GM18520 (cell line): ENCODE data around the gene NOD2.

Experiments
- ATAC-seq: cut with Tn5 transposase; IDR thresholded peaks from one replicate; pipeline ENCODE4 v1.9.1; 2021; ENCODE audit not compliant: unreplicated experiment

The NOD2 gene

DNA sequence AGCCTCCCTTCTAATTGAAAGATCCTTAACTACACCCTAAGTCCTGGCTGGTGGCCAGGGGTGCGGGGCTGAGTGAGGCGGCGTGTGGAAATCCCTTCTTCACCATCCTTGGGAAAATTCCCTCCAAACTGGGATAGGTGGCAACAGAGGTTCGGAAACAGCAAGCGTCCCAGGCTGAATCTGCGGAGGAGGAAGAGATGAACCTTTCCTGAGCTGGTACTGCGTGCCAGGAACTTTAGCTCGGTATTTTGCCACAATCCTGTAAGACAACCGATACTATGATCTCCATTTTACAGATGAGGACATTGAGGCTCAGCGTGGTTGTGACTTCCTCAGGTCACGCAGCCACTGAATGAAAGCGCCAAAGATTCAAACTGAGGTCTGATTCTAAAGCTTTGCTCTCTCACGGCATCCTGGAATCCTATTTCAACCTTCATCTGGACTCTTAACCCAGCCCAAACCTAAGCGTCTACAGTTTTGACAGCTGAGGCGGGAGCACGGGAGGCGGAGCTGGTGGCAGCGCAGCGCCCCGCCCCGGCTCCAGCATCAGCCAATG lies 47.9 kb downstream of the NOD2 start:
- ATAC-seq: no peak

- peak; percentile 85 for ATAC-seq
These were observed 48.6 kb downstream of the NOD2 start, which contains the start of gene CYLD for GRCh38 chr16:50741781-50742575. TSS of gene CYLD (plus strand) at chr16:50742086. CDS start at chr16:50749699, 7,613 bp downstream.

DNA sequence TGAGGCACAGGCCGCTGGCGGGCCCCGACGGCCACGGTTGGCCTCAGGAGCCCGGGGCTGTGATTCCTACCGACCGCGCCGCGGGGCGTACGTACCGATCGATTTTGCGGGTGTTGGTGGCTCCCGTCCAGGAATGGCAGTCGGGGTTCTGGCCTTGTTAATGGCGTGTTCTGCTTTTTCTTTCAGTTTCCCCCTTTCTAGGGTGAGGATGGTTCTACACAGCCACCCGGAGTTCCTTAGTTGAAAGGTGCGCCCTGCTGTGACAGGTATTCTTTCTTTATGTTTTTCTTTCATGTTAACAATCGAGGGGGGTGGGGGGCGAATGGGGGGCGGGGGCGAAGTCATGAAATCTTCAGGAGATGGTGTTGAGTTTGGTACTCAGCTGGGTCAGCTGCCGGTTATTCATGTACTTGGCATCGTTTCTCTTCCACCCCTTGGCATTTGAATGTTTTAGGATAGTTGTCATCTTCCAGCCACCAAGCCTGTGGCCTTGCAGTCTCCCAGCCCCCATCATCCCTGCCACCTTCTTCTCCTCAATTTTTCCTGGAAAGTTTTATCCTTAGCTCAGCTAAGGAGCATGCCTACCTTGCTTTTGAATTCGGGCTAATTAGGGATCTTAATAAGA lies 49.3 kb downstream of the NOD2 start:
- no peak for ATAC-seq

DNA sequence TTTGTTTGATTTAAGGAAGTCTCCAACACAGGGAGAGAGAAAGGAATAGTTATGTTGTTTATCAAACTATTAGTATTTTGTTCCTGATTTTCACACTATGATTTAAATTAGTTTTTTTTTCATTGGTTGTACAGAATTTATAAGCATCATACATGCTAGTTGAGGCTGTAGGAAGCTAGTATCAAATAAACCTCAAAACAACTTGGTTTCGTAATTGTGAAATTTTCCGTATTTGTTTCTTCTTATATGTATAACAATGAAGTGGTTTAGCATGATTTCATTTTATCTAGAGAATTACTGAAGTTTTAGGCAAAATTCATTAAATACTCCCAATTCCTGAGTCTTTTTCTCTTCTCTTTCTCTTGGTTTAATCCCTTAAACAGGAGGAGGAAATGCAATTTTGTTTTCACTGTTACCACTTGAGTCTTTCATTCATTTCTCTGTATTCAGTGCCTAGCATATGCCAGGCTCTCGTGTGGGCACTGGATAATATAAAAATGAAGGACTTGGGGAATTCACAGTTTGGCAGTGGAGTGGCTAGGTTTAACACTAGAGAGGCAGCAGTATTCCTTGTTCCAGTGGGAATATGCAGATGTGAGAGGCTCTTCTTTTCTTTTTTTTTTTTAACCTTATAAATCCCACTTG lies 50.3 kb downstream of the NOD2 start:
- ATAC-seq: no peak

GRCh38 chr16:50744881-50745280 lies 51.5 kb downstream of the NOD2 start:
- ATAC-seq: no peak

GRCh38 chr16:50745940-50746339 lies 52.5 kb downstream of the NOD2 start:
- no peak for ATAC-seq

GRCh38 chr16:50747207-50747956 lies 54.0 kb downstream of the NOD2 start:
- peak; percentile 34 for ATAC-seq

- no peak for ATAC-seq
These were observed 58.1 kb downstream of the NOD2 start for GRCh38 chr16:50751528-50751927.

DNA sequence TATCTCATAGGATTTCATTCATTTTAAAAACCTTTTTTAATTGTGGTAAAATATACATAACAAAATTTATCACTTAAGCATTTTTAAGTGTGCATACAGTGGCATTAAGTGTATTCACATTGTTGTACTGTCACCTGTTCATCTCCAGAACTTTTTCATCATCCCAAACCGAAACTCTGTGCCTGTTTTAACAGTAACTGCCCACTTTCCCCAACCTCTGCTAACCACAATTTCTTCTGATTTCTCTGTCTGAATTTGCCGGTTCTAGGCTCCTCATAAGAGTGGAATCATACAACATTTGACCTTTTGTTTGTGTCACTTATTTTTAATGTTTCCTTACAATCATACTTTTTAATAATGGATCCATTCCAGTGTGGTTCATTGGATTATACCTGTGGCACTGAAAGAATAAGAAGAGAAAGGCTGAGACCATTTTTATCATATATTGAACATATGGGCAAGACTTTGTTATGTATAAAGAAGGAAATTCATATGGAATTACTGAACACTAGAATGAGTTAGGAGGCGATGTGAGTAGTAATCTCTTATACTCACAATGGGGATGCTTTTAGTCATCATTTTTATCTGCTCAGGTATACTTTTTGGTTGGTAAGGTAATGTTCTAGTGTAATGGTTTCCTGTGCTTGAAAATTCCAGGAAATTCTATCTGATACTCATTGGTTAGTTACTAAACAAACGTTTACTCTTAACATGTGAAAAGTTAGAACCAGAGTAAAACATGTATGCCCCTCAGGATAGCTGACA lies 59.2 kb downstream of the NOD2 start:
- no peak for ATAC-seq

- no peak for ATAC-seq
These were observed 63.1 kb downstream of the NOD2 start for GRCh38 chr16:50756473-50756872.

GRCh38 chr16:50761267-50761666 lies 67.9 kb downstream of the NOD2 start:
- ATAC-seq: no peak

DNA sequence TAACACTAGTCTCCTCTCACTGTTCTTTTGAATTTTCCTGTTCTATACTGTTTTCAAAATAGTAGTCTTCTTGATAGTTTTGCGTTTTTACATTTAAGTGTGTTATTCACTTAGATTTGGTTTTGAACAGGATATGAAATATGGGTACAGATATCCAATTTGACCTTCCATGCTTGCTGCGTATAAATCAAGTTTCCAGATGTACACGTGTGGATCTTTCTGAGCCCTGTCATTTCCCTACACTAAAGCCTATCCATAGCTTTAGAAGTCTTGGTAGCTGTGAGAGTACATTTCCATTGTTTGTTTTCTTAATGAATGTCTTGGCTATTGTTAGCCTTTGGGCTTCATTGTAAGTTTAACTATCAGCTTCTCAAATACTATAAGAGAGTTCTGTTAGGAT lies 68.8 kb downstream of the NOD2 start:
- ATAC-seq: no peak

DNA sequence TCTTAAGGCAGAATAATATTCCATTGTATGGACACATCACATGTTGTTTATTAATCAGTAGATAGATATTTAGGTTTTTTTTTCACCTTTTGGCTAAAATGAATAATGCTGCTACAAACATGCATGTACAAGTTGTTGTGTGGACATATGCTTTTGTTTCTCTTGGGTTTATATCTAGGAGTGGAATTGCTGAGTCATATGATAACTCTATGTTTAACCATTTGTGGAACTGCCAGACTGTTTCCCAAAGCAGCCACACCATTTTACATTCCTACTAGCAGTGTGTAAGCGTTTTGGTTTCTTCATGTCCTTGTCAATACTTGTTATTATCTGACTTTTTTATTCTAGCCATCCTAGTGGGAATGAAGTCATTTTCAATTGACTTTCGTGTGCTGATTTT lies 69.8 kb downstream of the NOD2 start:
- ATAC-seq: no peak

GRCh38 chr16:50765260-50765659 lies 71.9 kb downstream of the NOD2 start:
- no peak for ATAC-seq

DNA sequence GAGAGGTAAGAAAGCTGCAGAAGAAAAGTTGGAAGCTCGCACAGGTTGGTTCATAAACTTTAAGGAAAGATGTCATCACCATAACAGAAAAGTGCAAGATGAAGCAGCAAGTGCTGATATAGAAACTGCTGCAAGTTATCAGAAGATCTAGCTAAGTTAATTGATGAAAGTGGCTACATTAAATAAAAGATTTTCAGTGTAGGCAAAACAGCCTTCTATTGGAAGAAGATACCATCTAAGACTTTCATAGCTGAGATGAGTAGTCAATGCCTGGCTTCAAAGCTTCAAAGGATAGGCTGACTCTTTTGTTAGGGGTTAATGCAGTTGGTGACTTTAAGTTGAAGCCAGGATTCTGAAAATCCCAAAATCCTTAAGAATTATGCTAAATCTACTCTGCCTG lies 72.5 kb downstream of the NOD2 start:
- no peak for ATAC-seq

- ATAC-seq: no peak
These were observed 73.8 kb downstream of the NOD2 start for GRCh38 chr16:50767197-50767596.

- ATAC-seq: no peak
These were observed 78.0 kb downstream of the NOD2 start for GRCh38 chr16:50771366-50771765.

- no peak for ATAC-seq
These were observed 81.0 kb downstream of the NOD2 start for GRCh38 chr16:50774405-50774804.

- ATAC-seq: no peak
These were observed 81.6 kb downstream of the NOD2 start for GRCh38 chr16:50774960-50775359.

- ATAC-seq: no peak
These were observed 82.6 kb downstream of the NOD2 start for GRCh38 chr16:50776037-50776436.
